KOPT-K1 (cell line): Measurements from ENCODE around the gene TP53TG5.
A peak's percentile ranks its signal among the peaks of the same experiment; 100 is the strongest.

Source experiments
- H3K27ac ChIP-seq: fragments of 200-600 bp; sonication (generic); 2 replicates; pipeline ENCODE4 v1.5.1; 2016; ENCODE audit warnings: antibody characterized with exemption, mild to moderate bottlenecking, low read depth, low read length; ENCODE audit not compliant: poor library complexity, severe bottlenecking
- H3K36me3 ChIP-seq: fragments of 200-600 bp; sonication (generic); 2 replicates; pipeline ENCODE4 v1.5.1; 2017; ENCODE audit warnings: antibody characterized with exemption, mild to moderate bottlenecking, low read length, moderate library complexity; ENCODE audit not compliant: insufficient read depth
- H3K9me3 ChIP-seq: fragments of 200-600 bp; sonication (generic); 2 replicates; pipeline ENCODE4 v1.5.1; 2017; ENCODE audit warnings: antibody characterized with exemption, low read length, mild to moderate bottlenecking; ENCODE audit not compliant: insufficient read depth, poor library complexity, severe bottlenecking

TP53TG5 gene

GRCh38 chr20:45390931-45391330, 12.8 kb upstream of the TP53TG5 start:
- Histone ChIP-seq H3K9me3 (no peaks in the 10 kb centered on the region), H3K27ac (no peak overlapping the region), H3K36me3 (no peaks in the 10 kb centered on the region)

GRCh38 chr20:45387274-45387673, 9.1 kb upstream of the TP53TG5 start:
- Histone ChIP-seq H3K27ac (no peak overlapping the region), H3K9me3 (no peaks in the 10 kb centered on the region), H3K36me3 (no peaks in the 10 kb centered on the region)

GRCh38 chr20:45377269-45377668, 856 bp downstream of the TP53TG5 start:
- H3K9me3 ChIP-seq, result no peaks in the 10 kb centered on the region
- H3K36me3 ChIP-seq, result no peaks in the 10 kb centered on the region
- H3K27ac ChIP-seq, result no peak overlapping the region

- no peaks in the 10 kb centered on the region for H3K36me3 ChIP-seq
- H3K27ac ChIP-seq, result no peak overlapping the region
- H3K9me3 ChIP-seq, result no peaks in the 10 kb centered on the region
These were observed 3.2 kb downstream of the TP53TG5 start for GRCh38 chr20:45374966-45375365.

DNA sequence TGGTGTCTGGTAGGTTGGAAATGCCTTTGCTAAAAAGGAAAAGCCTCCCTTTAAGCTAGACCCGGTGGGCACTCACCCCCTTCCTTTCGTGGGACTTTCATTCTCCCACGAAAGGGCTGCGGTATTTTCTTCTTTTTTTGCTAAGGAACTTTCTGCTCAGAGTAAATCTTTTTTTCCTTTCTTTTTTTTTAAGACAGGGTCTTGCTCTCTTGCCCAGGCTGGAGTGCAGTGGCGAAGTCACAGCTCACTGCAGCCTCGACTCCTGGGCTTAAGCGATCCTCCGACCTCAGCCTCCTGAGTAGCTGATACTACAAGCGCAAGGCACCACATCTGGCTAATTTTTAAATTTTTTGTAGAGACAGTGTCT, 4.0 kb downstream of the TP53TG5 start:
- H3K9me3 ChIP-seq, result no peaks in the 10 kb centered on the region
- no peak overlapping the region for H3K27ac ChIP-seq
- H3K36me3 ChIP-seq, result no peaks in the 10 kb centered on the region

- H3K36me3 ChIP-seq, result peaks cover 2% of the 10 kb centered on the region; the same call in 1 of the 2 replicates
- H3K9me3 ChIP-seq, result no peaks in the 10 kb centered on the region
- H3K27ac ChIP-seq, result peak overlapping the region; percentile 47
These were observed 4.6 kb downstream of the TP53TG5 start for GRCh38 chr20:45373353-45374100.

- peaks cover 10% of the 10 kb centered on the region; the same call in 1 of the 2 replicates for H3K36me3 ChIP-seq
- no peaks in the 10 kb centered on the region for H3K9me3 ChIP-seq
- H3K27ac ChIP-seq, result no peak overlapping the region
These were observed 5.3 kb downstream of the TP53TG5 start for GRCh38 chr20:45372646-45373352.

- Histone ChIP-seq H3K36me3 (peaks cover 15% of the 10 kb centered on the region), H3K9me3 (no peaks in the 10 kb centered on the region), H3K27ac (no peak overlapping the region)
These were observed 5.9 kb downstream of the TP53TG5 start for GRCh38 chr20:45372241-45372640.

- Histone ChIP-seq H3K9me3 (no peaks in the 10 kb centered on the region), H3K36me3 (peaks cover 31% of the 10 kb centered on the region), H3K27ac (no peak overlapping the region)
These were observed 7.5 kb downstream of the TP53TG5 start for GRCh38 chr20:45370571-45371160.

DNA sequence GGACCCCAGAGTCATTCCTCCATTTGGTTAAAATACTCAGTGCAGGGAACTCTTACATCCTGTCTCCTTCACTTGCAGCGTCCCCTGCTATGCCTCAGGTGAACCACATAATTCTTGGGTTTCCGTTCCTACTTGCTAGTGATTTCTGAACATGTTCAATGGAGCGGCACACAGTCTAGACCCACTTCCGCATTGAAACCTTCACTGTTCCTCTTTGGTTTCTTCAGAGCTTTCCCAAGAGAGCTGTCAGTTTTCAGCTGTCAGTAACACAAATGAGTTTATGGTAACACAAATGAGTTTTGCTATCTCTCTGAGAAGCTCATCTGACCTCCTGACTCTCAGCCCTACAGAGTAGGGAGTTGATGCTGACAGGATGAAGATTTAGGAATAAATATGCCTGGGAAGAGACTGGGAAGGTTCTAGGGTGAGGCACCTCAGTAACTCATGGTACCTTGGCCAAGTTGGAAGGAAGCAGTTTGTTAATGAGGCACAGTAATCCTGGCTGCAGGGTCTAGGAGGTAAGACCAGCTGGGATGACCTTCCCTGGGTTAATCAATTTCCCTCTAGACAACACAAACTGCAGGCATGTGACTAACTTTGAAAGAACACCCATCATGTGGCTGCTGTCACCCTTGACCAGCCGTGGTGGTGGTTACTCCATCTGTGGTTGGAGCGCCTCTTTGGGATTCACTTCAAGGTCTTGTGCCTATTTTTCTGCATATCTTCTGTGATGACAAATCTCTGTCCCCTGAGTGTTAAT, 9.7 kb downstream of the TP53TG5 start:
- Histone ChIP-seq H3K27ac (no peak overlapping the region), H3K36me3 (peaks cover 36% of the 10 kb centered on the region), H3K9me3 (no peaks in the 10 kb centered on the region)

DNA sequence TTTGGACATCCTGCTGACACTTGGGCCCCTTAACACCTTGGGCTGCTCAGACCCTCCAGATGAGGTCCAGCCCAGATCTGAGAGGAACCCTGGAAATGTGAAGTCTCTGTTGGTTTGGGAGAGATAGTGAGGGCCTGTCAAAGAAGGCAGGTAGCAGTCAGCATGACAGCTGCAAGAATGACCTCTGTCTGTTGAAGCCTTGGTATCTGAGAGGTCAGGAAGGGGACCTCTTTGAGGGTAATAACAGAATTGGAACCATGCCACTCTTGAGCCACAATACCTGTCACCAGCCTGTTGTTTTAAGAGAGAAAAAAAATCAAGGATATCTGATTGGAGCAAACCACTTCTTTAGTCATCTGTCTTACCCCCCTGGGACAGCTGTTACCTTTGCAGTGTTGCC, 11.0 kb downstream of the TP53TG5 start:
- no peak overlapping the region for H3K27ac ChIP-seq
- no peaks in the 10 kb centered on the region for H3K9me3 ChIP-seq
- H3K36me3 ChIP-seq, result peaks cover 36% of the 10 kb centered on the region

- Histone ChIP-seq H3K9me3 (no peaks in the 10 kb centered on the region), H3K36me3 (peaks cover 36% of the 10 kb centered on the region), H3K27ac (no peak overlapping the region)
These were observed 11.5 kb downstream of the TP53TG5 start for GRCh38 chr20:45366631-45367030.

DNA sequence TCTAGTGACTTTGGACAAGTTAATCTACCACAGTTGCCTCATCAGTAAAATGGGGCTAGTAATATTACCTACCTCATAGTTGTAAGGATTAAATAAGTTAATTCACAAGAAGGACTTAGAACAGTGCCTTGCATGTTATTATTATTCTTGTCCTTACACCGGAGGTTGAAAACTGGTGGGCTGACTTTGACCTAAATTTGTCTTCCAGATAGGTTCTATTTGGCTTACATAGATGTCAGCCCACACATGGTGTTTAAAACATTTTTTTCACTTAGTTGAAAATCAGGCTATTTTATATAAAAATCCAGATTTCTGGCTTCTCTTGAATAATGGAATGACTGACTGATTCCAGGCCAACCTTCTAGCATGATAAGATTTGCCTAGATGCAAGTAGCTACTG, 11.9 kb downstream of the TP53TG5 start:
- Histone ChIP-seq H3K36me3 (peaks cover 36% of the 10 kb centered on the region), H3K9me3 (no peaks in the 10 kb centered on the region), H3K27ac (no peak overlapping the region)

- H3K36me3 ChIP-seq, result peaks cover 36% of the 10 kb centered on the region
- H3K9me3 ChIP-seq, result no peaks in the 10 kb centered on the region
- H3K27ac ChIP-seq, result no peak overlapping the region
These were observed 12.6 kb downstream of the TP53TG5 start for GRCh38 chr20:45365444-45365970.
